Stimulated activated CD4-positive, alpha-beta T cell treated with anti-CD3 and anti-CD28 coated beads, Interleukin-2, amount 100 ng/mL, for 4 hours (primary cell): ENCODE results near the gene COL20A1.
"Not testable (repeated sequence)": the region's sequence is repeated elsewhere in the genome, so short reads cannot be mapped to it uniquely, and the experiment has no call there.

ENCODE experiments used
- DNase-seq: peaks from one replicate; pipeline ENCODE4 v3.0.0-alpha.2; 2020; ENCODE audit warnings: low read depth

Gene COL20A1

GRCh38 chr20:63335060-63335459, 42.1 kb downstream of the COL20A1 start:
- not testable (repeated sequence) for DNase-seq

GRCh38 chr20:63335711-63336110, 42.7 kb downstream of the COL20A1 start:
- DNase-seq, result no peak

- DNase-seq, result no peak
Observed at GRCh38 chr20:63336232-63336752, 43.3 kb downstream of the COL20A1 start.

GRCh38 chr20:63337786-63338420, 44.9 kb downstream of the COL20A1 start:
- no peak for DNase-seq

GRCh38 chr20:63339154-63340094, 46.4 kb downstream of the COL20A1 start:
- not testable (repeated sequence) for DNase-seq

- DNase-seq, result not testable (repeated sequence)
Observed at GRCh38 chr20:63340158-63340688, 47.2 kb downstream of the COL20A1 start.

GRCh38 chr20:63342561-63343459, 49.8 kb downstream of the COL20A1 start:
- no peak for DNase-seq

- no peak for DNase-seq
Observed at GRCh38 chr20:63343460-63344445, 50.8 kb downstream of the COL20A1 start.

GRCh38 chr20:63344616-63345327, 51.8 kb downstream of the COL20A1 start:
- no peak for DNase-seq

GRCh38 chr20:63345328-63346100, 52.5 kb downstream of the COL20A1 start:
- no peak for DNase-seq

- no peak for DNase-seq
Observed at GRCh38 chr20:63346131-63347080, 53.4 kb downstream of the COL20A1 start.

GRCh38 chr20:63347081-63347741, 54.2 kb downstream of the COL20A1 start:
- DNase-seq, result no peak

GRCh38 chr20:63347950-63348827, 55.2 kb downstream of the COL20A1 start:
- no peak for DNase-seq

- DNase-seq, result no peak
Observed at GRCh38 chr20:63348828-63349515, 56.0 kb downstream of the COL20A1 start.

GRCh38 chr20:63349516-63349895, 56.5 kb downstream of the COL20A1 start:
- no peak for DNase-seq

GRCh38 chr20:63350196-63350595, 57.2 kb downstream of the COL20A1 start:
- DNase-seq, result no peak
